Left cardiac atrium (tissue), 4 donors: Measurements from ENCODE around the gene LYRM1. TPM values are rescaled to one million over a fixed set of nuclear protein-coding genes. Genes with fewer than 3 reads are reported as not detected.
A peak's percentile ranks its signal among the peaks of the same experiment; 100 is the strongest.
"Not testable (repeated sequence)": the region's sequence is repeated elsewhere in the genome, so short reads cannot be mapped to it uniquely, and the experiment has no call there.

Experiments used
- ATAC-seq, 2 donors: fragments of 200-7000 bp; cut with Tn5 transposase; one replicate each; pipeline ENCODE4 v1.9.1; 2020; ENCODE audit warnings: mild to moderate bottlenecking in 2 of 2, moderate library complexity in 2 of 2
- DNase-seq: peaks from one replicate; pipeline ENCODE4 v3.0.0-alpha.2; 2020
- intact Hi-C, 2 donors: fragments of 100-400 bp; cut with DNase I; formaldehyde crosslinking; loops; one replicate each; pipeline versions ENCODE4 v1.14.1 to v1.15.1; 2022 to 2023
- total RNA-seq, 2 donors: library from RNA; stranded (reverse); fragmentation: NEBNext Ultra II Directional; extraction: Animal tissue kit (Norgen Biotek cat#: 25700); gene quantifications; one replicate each; pipeline ENCODE4 v1.2.1, GENCODE V29; 2021
- donor health status: DM: no; HTN: yes; CAD: no.
- donor health status: DM: no; HTN: yes; CAD: no; lungs with severe emphysema.
- donor health status: DM: yes; HTN: yes; CAD: no.
- donor health status: Dilated cardiomyopathy.

LYRM1 gene
- total RNA-seq, 2 donors from 2014 or later = 32.6 TPM

DNA sequence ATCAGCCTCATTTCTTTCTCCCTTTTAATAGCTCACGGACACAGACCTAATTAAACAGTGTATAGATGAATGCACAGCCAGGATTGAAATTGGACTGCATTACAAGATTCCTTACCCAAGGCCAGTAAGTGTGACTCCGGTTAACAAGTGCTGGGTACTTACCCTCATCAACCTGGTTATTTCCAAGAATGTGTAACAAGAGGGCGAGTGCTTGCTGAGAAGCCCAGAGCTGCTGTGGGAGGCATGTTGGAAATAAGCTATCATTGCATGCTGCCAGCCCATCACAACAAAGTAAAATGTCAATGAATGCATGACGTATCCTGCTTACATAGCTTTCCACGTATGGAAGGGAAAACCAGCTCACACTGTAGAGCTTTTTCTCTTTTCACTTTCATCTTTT lies 19.5 kb downstream of the LYRM1 start:
- ATAC-seq = no peak
- DNase-seq = no peak
- intact Hi-C loops = no loop called here

DNA sequence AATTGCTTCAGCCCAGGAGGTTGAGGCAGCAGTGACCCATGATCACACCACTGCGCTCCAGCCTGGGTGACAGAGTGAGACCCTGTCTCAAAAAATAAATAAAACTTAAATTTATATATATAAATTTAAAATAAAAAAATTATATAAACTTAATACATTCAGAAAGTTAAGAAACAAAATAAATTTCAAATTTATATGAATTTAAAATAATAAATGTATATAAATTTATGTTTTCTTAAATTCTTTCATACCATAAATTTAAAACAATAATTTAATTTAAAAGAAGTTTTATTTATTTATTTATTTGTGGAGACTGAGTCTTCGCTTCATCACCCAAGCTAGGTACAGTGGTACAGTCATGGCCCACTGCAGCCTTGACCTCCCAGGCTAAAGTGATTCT lies 20.2 kb downstream of the LYRM1 start:
- ATAC-seq (no peak), DNase-seq (no peak)
- intact Hi-C loops = no loop called here

DNA sequence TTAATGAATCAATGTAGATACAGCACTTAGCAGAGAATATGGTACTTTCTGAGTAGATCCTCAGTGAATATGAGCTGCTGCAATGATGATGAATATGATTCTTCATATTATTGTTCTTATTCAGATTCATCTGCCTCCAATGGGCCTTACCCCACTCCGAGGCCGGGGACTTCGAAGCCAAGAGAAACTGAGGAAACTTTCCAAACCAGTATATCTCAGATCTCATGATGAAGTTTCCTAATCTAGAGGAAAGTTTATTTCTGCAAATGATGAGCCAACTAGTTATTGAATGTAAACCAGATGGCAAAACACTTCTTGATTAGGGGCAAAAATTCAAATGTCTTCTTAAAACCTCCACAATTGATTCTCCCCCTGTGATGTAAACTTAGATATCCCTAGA lies 23.3 kb downstream of the LYRM1 start:
- DNase-seq (no peak), ATAC-seq (no peak)
- intact Hi-C loops = no loop called here

DNA sequence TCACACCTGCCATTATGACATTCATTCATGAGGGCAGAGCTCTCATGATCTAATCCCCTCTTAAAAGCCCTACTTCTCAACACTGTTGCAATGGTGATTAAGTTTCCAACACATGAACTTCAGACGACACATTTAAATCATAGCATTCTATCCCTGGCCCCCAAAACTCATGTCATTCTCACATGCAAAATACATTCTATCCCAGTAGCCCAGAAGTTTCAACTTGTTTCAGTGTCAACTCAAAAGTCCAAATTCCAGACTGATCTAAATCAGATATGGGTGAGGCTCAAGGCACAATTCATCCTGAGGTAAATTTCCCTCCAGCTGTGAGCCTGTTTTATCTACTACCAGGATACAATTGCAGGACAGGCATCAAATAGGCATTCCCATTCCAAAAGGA lies 25.2 kb downstream of the LYRM1 start:
- DNase-seq (no peak), ATAC-seq (no peak)
- intact Hi-C loops = no loop called here

DNA sequence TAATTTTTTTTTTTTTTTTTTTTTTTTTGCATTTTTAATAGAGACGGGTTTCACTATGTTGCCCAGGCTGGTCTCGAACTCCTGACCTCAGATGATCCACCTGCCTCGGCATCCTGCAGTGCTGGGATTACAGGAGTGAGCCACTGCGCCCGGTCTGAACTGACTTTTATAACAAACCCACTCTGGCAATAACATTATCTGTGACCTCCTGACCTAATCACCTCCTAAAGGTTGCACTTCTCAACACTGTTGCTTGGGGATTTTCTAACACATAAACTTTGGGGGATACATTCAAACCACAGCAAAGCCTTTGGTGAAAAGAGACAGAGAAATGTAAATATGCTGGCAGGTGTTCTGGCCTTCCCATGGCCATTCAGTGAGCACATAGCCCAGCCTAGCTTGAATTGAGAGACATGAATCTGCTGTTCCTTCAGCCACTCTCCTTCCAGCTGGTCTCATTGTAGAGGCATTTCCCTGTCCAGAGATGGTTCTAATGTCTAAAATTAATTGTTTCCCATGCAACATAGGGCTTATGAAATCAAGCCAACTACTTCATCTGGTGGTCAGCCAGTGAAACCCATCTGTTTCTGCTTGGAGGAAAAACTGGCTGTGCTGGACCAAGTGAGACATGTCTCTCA lies 28.3 kb downstream of the LYRM1 start:
- intact Hi-C loops = no loop called here
- ATAC-seq = peak in 1 of 2 donors; percentile 58
- no peak for DNase-seq

DNA sequence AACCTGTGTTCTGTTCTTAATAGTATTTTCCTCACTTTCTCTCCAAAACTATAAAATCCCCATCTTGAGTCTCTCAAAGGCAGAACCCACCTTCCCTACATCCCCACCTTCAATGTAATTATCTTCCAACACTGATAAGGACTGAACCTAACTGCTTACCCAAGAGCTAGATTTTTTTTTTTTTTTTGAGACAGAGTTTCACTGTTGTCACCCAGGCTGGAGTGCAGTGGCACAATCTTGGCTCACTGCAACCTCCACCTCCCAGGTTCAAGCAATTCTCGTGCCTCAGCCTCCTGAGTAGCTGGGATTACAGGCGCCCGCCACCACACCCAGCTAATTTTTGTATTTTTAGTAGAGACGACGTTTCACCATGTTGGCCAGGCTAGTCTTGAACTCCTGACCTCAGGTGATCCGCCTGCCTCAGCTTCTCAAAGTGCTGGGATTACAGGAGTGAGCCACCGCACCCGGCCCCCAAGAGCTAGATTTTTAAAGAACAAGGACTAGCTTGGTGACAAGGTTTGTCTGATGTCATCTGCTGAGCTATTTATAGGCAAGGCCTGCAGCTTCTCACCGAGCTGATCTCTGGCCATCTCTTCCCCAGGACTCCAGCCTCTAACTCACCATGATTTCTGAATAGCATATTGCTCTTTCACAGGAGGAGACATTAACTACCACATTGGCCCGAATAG lies 29.2 kb downstream of the LYRM1 start:
- DNase-seq, intact Hi-C loops: not testable (repeated sequence)
- peak; percentile 88 to 90 for ATAC-seq

DNA sequence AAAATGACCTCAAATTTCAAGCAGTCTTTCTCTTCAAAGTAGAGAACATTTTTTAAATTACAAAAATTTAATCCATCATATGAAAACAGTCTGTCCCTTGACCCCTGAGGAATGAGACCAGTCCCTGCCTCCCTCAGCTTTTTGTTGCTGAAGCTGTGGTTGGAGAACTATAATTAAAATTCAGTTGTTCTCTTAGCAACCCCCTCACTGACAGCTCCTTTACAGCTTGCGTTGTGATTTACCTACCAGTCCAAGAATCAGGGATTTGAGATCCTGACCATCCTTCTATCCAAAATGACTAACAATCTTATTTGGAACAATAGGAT lies 29.8 kb downstream of the LYRM1 start:
- ATAC-seq = peak in 1 of 2 donors; percentile 32
- intact Hi-C loops = no loop called here
- DNase-seq = no peak

DNA sequence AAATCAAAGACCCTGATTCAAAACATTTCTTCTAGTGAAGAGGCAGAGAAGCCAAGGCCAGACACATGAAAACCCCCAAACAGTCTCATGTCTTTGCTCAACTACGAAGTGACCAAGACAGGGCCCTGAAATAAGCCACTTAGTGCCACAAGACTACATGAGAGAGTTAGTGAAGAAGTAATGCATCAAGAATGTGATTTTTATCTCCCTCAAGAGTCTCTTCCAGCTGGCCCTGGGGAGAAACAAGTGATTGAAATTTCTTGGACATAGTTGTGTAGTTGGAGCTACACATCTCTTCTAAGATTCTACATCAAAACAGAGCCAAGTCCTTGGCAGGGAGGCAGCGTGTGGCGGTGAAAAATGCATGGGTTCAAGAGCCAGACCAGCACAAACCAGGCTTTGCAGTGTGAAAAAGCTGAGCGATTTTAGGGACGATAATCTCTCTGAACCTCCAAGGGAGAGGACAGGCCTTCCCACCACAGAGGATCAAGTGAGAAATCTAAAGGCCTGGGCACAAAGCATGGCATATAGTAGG lies 30.6 kb downstream of the LYRM1 start:
- DNase-seq (no peak), ATAC-seq (no peak)
- intact Hi-C loops = no loop called here

DNA sequence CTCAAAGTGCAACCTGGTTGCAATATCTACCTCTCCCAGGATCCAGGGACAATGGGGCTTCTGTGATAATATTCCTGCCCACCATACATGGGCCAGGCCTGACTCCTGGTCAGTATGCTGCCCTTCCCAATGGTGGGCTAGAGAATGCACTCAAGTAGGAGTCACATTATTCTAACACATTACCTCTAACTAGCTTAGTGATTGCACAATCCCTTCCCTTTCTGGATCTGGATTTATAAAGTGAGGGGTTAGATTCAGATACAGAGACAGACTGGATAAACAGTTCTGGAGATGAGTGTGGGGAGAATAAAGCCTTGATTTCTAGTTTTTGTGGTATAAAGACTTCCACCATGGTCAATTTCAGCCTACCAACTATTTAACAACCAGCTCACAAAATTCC lies 33.0 kb downstream of the LYRM1 start:
- ATAC-seq (no peak), DNase-seq (no peak)
- intact Hi-C loops = no loop called here

DNA sequence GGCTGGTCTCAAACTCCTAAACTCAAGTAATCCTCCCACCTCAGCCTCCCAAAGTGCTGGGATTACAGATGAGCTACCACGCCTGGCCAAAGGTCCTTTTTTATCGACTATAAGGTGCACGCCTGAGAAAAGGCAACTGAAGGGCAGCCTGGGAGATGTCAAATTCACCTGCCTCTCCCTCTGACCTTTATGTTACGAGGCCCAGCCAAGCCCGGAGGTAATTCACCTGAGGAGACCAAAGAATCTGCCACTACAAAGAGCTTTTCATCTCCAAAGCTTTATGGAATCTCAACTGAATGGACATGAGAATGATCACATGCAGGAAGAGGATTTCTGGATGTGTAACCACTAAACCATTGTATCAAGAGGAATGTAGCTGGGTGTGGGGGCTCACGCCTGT lies 37.2 kb downstream of the LYRM1 start:
- ATAC-seq = no peak
- intact Hi-C loops = no loop called here

DNA sequence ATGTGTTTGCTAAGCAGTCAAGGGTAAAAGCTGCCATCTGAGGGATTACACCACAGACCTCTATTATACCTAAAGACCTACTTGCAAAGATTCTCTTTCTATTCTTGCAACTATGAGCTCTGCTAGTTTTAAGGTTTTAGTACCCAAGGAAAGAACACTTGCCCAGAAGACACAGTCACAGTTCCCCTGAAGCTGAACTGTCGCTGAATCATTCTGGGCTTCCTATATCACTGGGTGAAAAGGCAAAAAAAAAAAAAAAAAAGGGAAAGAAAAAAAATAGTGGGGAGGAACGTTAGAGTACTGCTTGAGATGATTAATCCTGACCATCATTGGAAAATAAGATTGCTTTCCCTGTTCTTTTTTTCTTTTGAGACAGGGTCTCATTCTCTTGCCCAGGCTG lies 37.9 kb downstream of the LYRM1 start:
- DNase-seq (no peak), ATAC-seq (no peak)
- intact Hi-C loops = no loop called here

More for the DNA sequence above, 37.2 kb downstream of the LYRM1 start:
- no peak for DNase-seq

DNA sequence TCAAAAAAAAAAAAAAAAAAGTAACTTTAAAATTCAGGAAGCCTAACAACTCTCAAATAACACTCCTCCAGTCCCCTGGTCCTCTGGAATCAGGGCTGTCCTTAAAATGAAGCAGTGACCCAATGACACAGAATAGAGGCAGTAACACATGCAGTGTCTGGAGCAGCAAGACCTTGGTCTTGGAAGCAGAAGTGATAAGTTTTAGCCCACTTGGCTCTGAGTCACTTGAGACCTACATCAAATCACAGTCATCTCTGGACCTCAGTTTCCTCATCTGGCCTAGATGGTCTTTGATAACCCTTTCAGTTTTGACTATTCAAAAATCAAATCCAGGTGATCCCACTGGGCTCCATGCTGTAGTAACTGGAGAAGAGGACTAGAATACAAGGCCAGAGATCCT lies 39.0 kb downstream of the LYRM1 start:
- ATAC-seq (no peak), DNase-seq (no peak)
- intact Hi-C loops = no loop called here

DNA sequence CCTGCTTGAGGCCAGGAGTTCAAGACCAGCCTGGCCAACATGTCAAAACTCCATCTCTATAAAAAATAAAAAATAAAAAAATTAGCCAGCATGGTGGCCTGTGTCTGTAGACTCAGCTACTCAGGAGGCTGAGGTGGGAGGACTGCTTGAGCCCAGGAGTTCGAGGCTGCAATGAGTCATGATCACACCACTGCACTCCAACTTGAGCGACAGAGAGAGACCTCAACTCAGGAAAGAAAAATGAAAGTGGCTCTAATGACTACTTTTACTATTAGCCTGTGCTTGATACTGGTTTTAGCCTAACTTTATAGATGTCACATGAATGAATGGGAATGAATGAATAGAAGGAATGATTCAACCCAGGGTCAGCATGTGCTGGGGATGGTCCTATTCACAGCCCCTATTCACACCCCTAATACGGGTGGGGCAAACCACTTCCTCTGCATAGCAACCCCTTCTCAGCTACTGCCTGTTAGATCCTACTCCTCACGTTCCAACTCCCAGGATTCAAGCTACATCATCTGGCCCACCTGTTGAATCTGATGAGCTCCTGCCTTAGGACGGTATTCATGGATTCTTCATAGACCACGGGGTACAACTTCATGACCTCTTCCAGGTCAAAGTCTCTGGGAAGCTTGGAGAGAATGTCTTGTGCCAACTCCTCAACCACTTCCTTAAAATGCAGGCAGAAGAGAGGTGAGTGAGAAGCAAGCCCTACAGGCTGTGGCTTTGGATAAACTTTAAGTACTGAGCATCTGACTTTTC lies 40.5 kb downstream of the LYRM1 start:
- ATAC-seq = no peak
- intact Hi-C loops = no loop called here
- DNase-seq = no peak

DNA sequence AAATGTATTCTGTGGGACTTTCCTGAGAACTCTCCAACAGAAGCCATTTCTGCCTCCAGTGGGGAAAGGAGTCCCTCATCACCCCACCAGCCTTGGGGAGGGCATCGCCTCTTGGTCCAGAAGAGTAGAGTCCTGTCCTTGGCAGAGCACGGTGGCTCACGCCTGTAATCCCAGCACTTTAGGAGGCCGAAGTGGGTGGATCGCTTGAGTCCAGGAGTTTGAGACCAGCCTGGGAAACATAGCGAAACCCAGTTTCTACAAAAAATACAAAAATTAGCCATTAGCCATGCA lies 41.0 kb downstream of the LYRM1 start:
- DNase-seq = no peak
- ATAC-seq = no peak
- intact Hi-C loops = no loop called here

DNA sequence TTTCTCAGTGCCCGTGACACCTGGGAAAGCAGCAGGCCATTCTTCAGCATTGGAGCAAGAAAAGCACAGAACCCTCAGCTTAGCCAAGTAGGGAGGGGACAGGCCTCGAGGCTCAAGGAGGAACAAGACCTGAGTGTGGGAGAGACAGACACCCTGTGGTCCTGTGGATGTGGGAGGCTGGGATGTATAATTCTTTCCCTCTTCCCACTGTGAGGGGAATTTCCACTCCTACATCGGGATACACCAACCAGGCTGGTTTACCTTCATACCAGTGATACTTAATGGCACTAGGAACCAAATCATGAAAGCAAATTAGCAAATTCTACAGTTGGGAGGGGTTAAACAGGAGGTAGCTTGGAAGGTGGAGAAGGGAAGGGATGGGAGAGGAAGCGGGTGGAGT lies 41.7 kb downstream of the LYRM1 start:
- intact Hi-C loops = no loop called here
- no peak for DNase-seq
- ATAC-seq = no peak

DNA sequence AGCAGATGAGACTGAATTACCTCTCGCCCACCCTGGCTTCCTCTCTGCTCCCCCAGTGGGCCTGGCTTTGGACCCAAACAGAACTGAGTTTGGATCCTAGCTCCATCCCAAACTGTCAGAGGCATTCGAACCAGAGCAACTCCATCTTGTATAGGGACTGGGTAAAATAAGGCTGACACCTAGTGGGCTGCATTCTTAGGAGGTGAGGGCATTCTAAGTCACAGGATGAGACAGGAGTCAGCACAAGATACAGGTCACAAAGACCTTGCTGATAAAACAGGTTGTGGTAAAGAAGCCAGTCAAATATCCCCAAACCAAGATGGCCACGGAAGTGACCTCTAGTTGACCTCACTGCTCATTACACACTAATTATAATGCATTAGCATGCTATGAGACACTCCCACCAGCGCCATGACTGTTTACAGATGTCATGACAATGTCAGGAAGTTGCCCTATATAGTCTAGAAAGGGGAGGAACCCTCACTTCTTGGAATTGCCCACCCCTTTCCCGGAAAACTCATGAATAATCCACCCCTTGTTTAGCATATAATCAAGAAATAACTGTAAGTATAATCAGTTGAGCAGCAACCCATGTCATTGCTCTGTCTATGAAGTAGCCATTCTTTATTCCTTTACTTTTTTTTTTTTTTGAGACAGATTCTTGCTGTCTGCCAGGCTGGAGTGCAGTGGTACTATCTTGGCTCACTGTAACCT lies 44.4 kb downstream of the LYRM1 start:
- ATAC-seq (peak in 1 of 2 donors; percentile 23), DNase-seq (no peak)
- intact Hi-C loops = no loop called here

DNA sequence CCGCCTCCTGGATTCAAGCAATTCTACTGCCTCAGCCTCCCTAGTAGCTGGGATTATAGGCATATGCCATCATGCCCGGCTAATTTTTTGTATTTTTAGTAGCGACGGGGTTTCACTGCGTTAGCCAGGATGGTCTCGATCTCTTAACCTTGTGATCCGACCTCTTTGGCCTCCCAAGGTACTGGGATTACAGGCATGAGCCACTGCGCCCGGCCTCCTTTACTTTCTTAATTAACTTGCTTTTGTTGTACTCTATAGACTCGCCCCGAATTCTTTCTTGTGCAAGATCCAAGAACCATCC lies 45.0 kb downstream of the LYRM1 start:
- intact Hi-C loops, DNase-seq, ATAC-seq: not testable (repeated sequence)

DNA sequence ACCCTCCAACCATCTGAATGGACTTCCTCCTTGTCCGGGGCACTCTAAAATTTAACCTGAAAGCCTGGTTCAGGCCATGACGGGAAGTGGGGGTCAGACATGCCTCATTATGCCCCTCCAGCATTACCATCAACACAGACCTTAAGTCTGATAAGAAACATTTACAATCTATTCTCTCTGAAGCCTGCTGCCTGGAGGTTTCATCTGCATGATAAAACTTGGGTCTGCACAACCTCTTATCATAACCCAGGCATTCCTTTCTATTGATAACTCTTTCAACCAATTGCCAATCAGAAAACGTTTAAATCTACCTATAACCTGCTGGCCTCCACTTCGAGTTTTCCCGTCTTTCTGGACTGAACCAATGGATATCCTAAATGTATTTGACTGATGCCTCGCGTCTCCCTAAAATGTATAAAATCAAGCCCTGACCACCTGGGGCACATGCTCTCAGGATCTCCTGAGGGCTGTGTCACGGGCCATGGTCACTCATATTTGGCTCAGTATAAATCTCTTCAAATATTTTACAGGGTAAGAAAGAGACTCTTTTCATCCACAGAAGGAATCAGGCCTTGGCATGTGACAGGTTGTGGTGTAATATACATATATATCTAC lies 45.6 kb downstream of the LYRM1 start:
- no peak for ATAC-seq
- intact Hi-C loops = no loop called here
- DNase-seq = no peak

DNA sequence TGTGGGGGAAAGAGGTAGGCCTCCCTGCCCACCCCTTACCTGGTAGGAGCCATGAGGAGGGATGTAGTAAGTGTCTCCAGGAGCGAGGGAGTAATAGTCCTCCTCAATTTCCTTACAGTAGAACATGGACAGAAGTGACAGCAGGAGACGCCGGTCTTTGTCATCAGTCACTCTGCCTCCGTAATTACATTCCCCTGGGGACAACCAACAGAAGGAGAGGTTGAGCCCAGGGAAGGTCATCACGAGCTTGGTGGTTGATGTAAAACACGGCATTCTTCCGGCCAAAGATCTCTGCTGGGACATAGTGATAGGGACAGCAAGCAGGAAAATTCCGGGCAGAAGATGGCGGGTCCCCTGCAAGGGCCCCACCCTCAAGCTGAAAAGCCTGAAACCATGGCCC lies 47.9 kb downstream of the LYRM1 start:
- DNase-seq (no peak), ATAC-seq (no peak)
- intact Hi-C loops = no loop called here

DNA sequence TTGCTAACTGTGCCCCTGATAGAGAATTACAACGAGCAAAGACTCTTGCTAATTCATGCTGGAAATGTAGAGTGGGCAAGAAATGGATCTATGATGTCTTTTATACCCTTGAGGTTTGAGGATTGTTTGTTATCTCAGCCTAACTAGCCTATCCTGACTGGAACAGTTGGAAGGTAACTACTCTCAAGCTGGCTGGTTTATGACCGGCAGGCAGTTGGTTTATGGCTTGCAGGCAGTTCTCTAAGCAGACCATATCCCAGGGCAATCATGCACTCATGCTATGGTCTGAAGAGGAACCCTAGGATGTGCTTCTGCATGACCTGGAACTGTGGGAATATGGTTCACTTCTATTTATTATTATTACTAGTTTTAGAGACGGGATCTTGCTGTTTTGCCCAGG lies 49.1 kb downstream of the LYRM1 start:
- no peak for DNase-seq

More for the DNA sequence above, 49.1 kb downstream of the LYRM1 start:
- intact Hi-C loops = no loop called here
- ATAC-seq = no peak
